ENCODE measurements around the gene NOL4L. TPM values are rescaled to one million over a fixed set of nuclear protein-coding genes. Genes with fewer than 3 reads are reported as not detected.

NOL4L gene
- total and polyA plus RNA-seq, 2 experiments from 2014 or later: 38.8 to 39.2 TPM

GRCh38 chr20:32543570-32544259, 41.4 kb downstream of the NOL4L start:
- Histone ChIP-seq H3K79me2 (replicated peaks; ENCODE audit: insufficient read depth) (no peaks in the 10 kb centered on the region), H4K20me1 (replicated peaks; ENCODE audit: insufficient read depth) (peaks cover 4% of the 10 kb centered on the region; the same call in 1 of the 2 replicates), H3K4me1 (ENCODE audit: insufficient read depth) (peaks cover 13% of the 10 kb centered on the region; the same call in 1 of the 2 replicates), H3K4me3 (no peak overlapping the region), H3K9me2 (ENCODE audit: insufficient read depth) (no peaks in the 10 kb centered on the region), H2AFZ (no peak overlapping the region), H3K4me2 (no peak overlapping the region), H3K27ac (ENCODE audit: low read depth) (no peak overlapping the region), H3K36me3 (ENCODE audit: insufficient read depth) (no peaks in the 10 kb centered on the region), H3F3A (replicated peaks; ENCODE audit: low read depth) (0 out of 2 replicates have a peak, but pooled peaks cover 9% of the 10 kb centered on the region), H3K27me3 (ENCODE audit: insufficient read depth) (peaks cover 8% of the 10 kb centered on the region)
- ATAC-seq (no peak), DNase-seq (ENCODE audit: low spot score) (no peak)
- no peaks in the 10 kb centered on the region for H3K9me3 Mint-ChIP-seq
- H3K4me3 Mint-ChIP-seq: no peak overlapping the region
- peaks cover 19% of the 10 kb centered on the region for H3K27me3 Mint-ChIP-seq (ENCODE audit: insufficient read depth, low read depth, poor library complexity)
- H3K27ac Mint-ChIP-seq: no peak overlapping the region
- no peaks in the 10 kb centered on the region; the same call in 2 of the 3 replicates for H3K36me3 Mint-ChIP-seq (ENCODE audit: low read depth)
- TF ChIP-seq STAT1 (IDR thresholded peaks at IDR 0.05; ENCODE audit: unreplicated experiment): no peak
- TF ChIP-seq ETS1 (IDR thresholded peaks at IDR 0.05): no peak
- TF ChIP-seq POLR2AphosphoS5 (IDR thresholded peaks at IDR 0.05; ENCODE audit: low read depth): no peak
- no peak for TF ChIP-seq REST (IDR thresholded peaks at IDR 0.05; ENCODE audit: unreplicated experiment)
- peaks cover 23% of the 10 kb centered on the region for H3K4me1 Mint-ChIP-seq

DNA sequence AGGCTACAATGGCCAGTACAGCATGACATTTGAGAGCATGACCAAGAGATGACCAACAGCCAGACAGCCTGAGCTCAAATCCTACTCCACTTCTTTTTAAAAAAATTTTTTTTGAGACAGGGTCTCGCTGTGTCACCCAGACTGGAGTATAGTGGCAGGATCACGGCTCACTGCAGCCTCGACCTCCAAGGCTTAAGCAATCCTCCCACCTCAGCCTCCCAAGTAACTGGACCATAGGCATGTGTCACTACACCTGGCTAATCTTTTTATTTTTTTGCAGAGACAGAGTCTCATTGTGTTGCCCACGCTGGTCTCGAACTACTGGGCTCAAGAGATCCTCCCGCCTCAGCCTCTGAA, 42.9 kb downstream of the NOL4L start:
- Histone ChIP-seq H3K27me3 (ENCODE audit: insufficient read depth) (peaks cover 18% of the 10 kb centered on the region), H3F3A (replicated peaks; ENCODE audit: low read depth) (peaks cover 17% of the 10 kb centered on the region), H3K9me2 (ENCODE audit: insufficient read depth) (no peaks in the 10 kb centered on the region), H3K36me3 (ENCODE audit: insufficient read depth) (no peaks in the 10 kb centered on the region), H3K27ac (ENCODE audit: low read depth) (no peak overlapping the region), H3K79me2 (replicated peaks; ENCODE audit: insufficient read depth) (no peaks in the 10 kb centered on the region), H3K4me1 (ENCODE audit: insufficient read depth) (peaks cover 26% of the 10 kb centered on the region), H3K4me2 (no peak overlapping the region), H3K4me3 (no peak overlapping the region), H4K20me1 (replicated peaks; ENCODE audit: insufficient read depth) (peaks cover 12% of the 10 kb centered on the region), H2AFZ (no peak overlapping the region)
- no peak for DNase-seq (ENCODE audit: low spot score)
- no peak for TF ChIP-seq POLR2AphosphoS5 (IDR thresholded peaks at IDR 0.05; ENCODE audit: low read depth)
- no peak for ATAC-seq
- Mint-ChIP-seq H3K4me3 (no peak overlapping the region), H3K27me3 (ENCODE audit: insufficient read depth, low read depth, poor library complexity) (peaks cover 22% of the 10 kb centered on the region), H3K36me3 (ENCODE audit: low read depth) (no peaks in the 10 kb centered on the region; the same call in 2 of the 3 replicates), H3K27ac (no peak overlapping the region), H3K4me1 (peaks cover 28% of the 10 kb centered on the region), H3K9me3 (no peaks in the 10 kb centered on the region)

Measured in GM23338 (cell line).